HG03095 (cell line): ENCODE measurements around the gene ZNF316.

ENCODE experiments used
- ATAC-seq: cut with Tn5 transposase; IDR thresholded peaks from one replicate; pipeline ENCODE4 v1.9.1; 2021; ENCODE audit warnings: moderate library complexity; ENCODE audit not compliant: unreplicated experiment

Gene ZNF316

DNA sequence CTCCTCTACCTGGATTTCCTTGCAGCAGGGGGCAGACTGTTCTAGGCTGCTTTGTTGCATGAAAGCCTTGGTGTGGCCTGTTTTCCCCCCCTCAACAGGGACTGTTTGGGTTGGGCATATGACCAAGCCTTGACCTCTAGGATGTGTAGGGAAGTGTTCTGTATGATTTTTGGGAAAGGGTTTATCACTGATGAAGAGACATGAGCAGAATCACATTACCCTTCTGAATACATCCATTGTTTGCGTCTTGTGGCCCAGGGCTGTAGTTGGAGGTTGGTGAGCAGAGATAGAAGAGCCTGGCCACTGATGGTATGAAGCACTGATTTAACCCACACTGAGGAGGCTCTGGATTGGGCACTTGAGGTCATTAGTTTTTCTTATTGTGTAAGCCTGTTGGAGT lies 43.0 kb downstream of the ZNF316 start:
- no peak for ATAC-seq

DNA sequence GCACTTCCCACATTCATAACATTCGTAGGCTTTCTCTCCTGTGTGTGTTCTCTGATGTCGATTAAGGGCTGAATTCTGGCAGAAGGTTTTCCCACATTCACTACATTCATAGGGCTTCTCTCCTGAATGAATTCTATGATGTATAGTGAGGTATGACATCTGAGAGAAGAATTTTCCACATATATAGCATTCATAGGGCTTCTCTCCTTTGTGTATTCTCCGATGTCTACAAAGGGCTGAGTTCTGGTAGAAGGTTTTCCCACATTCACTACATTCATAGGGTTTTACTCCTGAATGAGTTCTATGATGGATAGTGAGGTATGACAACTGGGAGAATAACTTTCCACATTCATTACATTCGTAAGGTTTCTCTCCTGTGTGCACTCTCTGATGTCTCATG lies 54.0 kb downstream of the ZNF316 start:
- ATAC-seq = no peak

DNA sequence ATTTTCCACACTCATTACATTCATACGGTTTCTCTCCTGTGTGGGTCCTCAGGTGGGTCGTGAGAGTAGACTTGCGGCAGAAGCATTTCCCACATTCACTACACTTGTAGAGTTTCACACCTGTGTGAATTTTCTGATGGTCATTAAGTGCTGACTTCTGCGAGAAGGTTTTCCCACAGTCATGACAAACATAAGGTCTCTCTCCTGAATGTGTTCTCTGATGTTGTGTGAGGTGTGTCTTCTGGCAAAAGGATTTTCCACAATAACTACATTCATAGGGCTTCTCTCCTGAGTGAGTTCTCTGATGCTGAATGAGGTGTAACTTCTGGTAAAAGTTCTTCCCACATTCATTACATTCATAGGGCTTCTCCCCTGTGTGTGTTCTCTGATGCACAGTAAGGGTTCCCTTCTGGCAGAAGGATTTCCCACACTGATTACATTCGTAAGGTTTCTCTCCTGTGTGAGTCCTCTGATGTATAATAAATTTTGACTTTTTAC lies 54.5 kb downstream of the ZNF316 start:
- no peak for ATAC-seq

DNA sequence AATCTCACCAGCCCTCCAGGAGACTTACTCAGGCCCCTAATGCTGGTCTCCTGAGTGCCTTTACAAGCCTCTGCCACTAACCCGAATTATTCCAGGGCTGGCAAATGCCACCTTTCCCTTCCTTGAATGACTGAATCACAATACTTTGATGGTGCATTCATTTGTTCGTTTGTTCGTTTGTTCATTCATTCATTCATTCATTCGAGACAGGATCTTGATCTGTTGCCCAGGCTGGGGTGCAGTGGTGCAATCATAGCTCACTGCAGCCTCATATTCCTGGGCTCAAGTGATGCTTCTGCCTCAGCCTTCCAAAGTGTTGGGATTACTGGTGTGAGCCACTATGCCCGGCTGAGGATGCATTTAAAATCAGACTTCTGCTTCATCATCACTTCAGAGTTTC lies 63.7 kb downstream of the ZNF316 start:
- ATAC-seq = no peak

DNA sequence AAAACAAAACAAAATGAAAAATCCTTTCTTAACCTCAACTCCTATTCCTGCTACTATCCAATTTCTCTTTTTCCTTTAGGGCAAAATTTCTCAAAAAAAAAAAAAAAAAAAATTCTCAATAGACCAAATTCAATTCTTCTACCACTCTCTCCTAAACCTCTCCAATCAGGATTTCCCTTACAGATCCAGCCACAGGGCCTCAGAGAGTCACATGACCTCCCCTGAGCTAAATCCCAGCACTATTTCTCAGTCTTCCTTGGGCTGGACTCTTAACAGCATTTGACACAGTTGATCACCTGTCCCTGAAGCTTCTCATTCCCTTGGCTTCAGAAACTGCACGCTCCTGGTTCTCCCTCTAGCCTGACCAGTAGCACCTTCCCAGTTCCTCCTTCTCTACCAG lies 64.7 kb downstream of the ZNF316 start:
- no peak for ATAC-seq
